ENCODE results near the gene ZNF778. TPM values are rescaled to one million over a fixed set of nuclear protein-coding genes. Genes with fewer than 3 reads are reported as not detected.
"Not testable (repeated sequence)": the region's sequence is repeated elsewhere in the genome, so short reads cannot be mapped to it uniquely, and the experiment has no call there.

Gene ZNF778
- total RNA-seq, 1 donor from 2014 or later: 8.7 TPM

DNA sequence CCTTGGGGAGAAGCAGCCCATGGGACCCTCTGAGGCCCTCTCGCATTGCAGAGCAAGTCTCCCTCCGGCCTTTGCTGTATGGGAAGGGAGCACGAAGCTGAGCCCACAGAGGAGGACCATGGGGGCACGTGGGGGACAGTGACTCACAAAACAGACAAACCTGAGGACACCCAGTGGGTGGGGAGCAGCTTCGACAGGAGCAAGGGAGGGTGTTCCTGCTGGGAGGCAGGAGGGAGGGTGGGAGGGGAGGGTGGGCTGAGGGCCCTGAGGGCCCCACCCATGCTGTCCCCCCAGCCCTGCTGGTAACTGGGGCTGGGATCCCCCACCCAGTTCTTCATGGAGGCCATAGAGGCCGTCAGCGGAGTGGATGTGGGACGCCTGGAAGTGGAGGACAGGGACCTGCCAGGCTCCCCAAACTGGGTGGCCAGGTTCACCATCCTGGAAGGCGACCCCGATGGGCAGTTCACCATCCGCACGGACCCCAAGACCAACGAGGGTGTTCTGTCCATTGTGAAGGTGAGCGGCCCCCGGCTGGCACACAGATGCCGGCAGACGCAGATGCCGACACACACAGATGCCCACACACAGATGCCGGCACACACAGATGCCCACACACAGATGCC lies 29.6 kb upstream of the ZNF778 start:
- TF ChIP-seq, protein P1, sequence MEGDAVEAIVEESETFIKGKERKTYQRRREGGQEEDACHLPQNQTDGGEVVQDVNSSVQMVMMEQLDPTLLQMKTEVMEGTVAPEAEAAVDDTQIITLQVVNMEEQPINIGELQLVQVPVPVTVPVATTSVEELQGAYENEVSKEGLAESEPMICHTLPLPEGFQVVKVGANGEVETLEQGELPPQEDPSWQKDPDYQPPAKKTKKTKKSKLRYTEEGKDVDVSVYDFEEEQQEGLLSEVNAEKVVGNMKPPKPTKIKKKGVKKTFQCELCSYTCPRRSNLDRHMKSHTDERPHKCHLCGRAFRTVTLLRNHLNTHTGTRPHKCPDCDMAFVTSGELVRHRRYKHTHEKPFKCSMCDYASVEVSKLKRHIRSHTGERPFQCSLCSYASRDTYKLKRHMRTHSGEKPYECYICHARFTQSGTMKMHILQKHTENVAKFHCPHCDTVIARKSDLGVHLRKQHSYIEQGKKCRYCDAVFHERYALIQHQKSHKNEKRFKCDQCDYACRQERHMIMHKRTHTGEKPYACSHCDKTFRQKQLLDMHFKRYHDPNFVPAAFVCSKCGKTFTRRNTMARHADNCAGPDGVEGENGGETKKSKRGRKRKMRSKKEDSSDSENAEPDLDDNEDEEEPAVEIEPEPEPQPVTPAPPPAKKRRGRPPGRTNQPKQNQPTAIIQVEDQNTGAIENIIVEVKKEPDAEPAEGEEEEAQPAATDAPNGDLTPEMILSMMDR (IDR thresholded peaks at IDR 0.05; ENCODE audit: borderline replicate concordance): no peak
- no peak overlapping the region for H3K27ac ChIP-seq (replicated peaks)
- H3K4me1 ChIP-seq: peaks cover 11% of the 10 kb centered on the region
- no peak for DNase-seq
- H3K4me3 ChIP-seq: no peak overlapping the region
- no peaks in the 10 kb centered on the region for H3K36me3 ChIP-seq
- intact Hi-C loops (cut with micrococcal nuclease): no loop called here
- H3K9me3 ChIP-seq (replicated peaks): no peaks in the 10 kb centered on the region
- H3K27me3 ChIP-seq (ENCODE audit: low read depth): peaks cover 23% of the 10 kb centered on the region

DNA sequence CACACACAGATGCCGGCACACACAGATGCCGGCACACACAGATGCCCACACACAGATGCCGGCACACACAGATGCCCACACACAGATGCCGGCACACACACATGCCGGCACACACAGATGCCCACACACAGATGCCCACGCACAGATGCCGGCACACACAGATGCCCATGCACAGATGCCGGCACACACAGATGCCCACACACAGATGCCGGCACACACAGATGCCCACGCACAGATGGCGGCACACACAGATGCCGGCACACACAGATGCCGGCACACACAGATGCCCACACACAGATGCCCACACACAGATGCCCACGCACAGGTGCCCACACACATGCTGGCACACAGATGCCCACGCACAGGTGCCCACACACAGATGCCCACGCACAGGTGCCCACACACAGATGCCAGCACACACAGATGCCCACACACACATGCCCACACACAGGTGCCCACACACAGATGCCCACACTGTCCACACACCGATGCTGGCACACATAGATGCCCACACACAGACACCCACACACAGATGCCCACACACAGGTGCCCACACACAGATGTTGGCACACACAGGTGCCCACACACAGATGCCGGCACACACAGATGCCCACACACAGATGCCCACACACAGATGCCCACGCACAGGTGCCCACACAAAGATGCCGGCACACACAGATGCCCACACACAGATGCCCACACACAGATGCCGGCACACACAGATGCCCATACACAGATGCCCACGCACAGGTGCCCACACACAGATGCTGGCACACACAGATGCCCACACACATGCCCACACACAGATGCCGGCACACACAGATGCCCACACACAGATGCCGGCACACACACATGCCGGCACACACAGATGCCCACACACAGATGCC lies 28.8 kb upstream of the ZNF778 start:
- H3K36me3 ChIP-seq; DNase-seq; H3K9me3 ChIP-seq (replicated peaks); H3K4me3 ChIP-seq; H3K27ac ChIP-seq (replicated peaks); intact Hi-C loops (cut with micrococcal nuclease): not testable (repeated sequence)
- H3K4me1 ChIP-seq: peaks cover 11% of the 10 kb centered on the region
- H3K27me3 ChIP-seq (ENCODE audit: low read depth): peaks cover 16% of the 10 kb centered on the region

DNA sequence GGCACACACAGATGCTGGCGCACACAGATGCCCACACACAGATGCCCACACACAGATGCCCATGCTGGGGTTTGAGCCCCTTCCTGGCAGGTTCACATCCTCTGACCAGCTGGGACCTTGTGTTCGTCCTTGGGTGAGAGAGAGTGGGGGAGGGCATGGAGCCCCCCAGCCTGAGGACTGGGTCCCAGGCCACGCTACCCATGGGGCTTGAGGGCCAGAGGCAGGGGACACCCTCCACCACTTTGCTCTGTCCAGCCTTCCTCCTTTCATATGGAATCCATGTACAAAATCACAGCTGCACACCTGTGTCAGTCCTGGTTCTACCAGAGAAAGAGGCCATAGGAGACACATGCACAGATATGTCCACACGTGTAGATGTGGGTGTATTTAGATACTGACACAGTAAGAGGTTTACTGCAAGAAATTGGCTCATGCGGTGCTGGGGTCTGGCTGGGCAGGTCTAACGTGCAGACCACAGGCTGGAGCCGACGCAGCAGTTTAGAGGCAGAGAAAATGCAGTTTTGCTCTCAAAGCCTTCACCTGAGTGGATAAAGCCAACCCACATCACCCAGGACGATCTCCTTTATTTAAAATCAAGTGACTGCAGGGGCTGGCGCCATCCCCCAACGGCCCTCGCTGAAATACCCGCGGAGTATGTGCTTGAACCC lies 28.0 kb upstream of the ZNF778 start:
- Histone ChIP-seq H3K9me3 (replicated peaks) (no peaks in the 10 kb centered on the region), H3K4me1 (peaks cover 11% of the 10 kb centered on the region), H3K27me3 (ENCODE audit: low read depth) (peaks cover 16% of the 10 kb centered on the region), H3K4me3 (no peak overlapping the region), H3K27ac (replicated peaks) (no peak overlapping the region), H3K36me3 (no peaks in the 10 kb centered on the region)
- DNase-seq: no peak
- TF ChIP-seq, protein P1 (IDR thresholded peaks at IDR 0.05; ENCODE audit: borderline replicate concordance): no peak
- intact Hi-C loops (cut with micrococcal nuclease): no loop called here

DNA sequence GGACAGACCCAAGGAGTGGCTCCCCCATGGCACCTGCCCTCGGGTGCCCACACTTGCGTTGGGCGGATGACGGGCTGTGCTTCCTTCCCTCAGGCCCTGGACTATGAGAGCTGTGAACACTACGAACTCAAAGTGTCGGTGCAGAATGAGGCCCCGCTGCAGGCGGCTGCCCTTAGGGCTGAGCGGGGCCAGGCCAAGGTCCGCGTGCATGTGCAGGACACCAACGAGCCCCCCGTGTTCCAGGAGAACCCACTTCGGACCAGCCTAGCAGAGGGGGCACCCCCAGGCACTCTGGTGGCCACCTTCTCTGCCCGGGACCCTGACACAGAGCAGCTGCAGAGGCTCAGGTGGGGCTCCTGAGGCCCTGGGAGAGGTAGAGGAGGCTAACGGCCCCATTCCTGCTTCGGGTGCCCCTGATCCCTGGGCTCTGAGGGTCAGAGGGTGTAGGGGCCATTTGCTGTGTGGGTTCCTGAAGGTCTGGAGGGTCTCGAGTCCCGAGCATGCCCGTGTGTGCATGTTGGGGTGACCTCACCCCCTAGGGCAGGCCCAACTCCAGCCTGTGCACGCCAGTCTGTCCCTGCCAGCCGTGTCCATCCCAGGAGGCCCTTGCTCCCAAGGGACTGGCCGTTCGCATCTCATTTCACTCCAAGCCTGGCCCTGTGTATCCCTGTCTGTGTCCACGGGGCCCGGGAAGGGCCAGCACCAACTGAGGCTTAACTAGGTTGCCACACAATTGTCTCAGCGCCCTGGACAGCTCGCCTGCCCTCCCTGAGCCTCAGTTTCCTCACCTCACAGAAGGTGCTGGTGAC lies 27.1 kb upstream of the ZNF778 start:
- Histone ChIP-seq H3K27ac (replicated peaks) (no peak overlapping the region), H3K9me3 (replicated peaks) (no peaks in the 10 kb centered on the region), H3K36me3 (no peaks in the 10 kb centered on the region), H3K4me3 (no peak overlapping the region), H3K27me3 (ENCODE audit: low read depth) (peaks cover 16% of the 10 kb centered on the region), H3K4me1 (peaks cover 11% of the 10 kb centered on the region)
- intact Hi-C loops (cut with micrococcal nuclease): no loop called here
- no peak for DNase-seq
- TF ChIP-seq, protein P1 (IDR thresholded peaks at IDR 0.05; ENCODE audit: borderline replicate concordance): no peak

DNA sequence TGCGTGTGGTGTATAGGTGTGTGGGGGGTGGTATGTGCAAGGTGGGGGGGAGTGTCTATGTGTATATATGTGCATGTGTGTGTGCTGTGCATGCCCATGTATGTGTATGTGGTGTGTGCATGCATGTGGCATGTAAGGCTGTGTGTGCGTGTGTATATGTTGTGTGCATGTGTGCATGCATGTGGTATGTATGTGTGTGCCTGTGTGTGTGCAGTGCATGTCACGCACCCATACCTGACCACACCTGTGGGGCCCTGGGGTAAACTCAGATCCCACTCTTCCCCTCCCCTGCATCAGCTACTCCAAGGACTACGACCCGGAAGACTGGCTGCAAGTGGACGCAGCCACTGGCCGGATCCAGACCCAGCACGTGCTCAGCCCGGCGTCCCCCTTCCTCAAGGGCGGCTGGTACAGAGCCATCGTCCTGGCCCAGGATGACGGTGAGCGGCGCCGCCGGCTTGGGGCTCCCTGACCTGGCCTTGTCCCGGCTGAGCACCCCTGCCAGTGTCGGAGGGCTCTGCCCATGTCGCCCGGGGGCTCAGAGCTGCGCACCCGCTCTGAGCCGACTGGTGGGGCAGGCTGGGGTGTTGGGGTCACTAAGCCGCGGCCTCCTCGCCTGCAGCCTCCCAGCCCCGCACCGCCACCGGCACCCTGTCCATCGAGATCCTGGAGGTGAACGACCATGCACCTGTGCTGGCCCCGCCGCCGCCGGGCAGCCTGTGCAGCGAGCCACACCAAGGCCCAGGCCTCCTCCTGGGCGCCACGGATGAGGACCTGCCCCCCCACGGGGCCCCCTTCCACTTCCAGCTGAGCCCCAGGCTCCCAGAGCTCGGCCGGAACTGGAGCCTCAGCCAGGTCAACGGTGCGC lies 26.2 kb upstream of the ZNF778 start:
- Histone ChIP-seq H3K27ac (replicated peaks) (no peak overlapping the region), H3K4me3 (peak overlapping the region; percentile 62), H3K36me3 (no peaks in the 10 kb centered on the region), H3K4me1 (peaks cover 11% of the 10 kb centered on the region), H3K9me3 (replicated peaks) (no peaks in the 10 kb centered on the region), H3K27me3 (ENCODE audit: low read depth) (peaks cover 16% of the 10 kb centered on the region)
- intact Hi-C loops (cut with micrococcal nuclease): no loop called here
- TF ChIP-seq, protein P1 (IDR thresholded peaks at IDR 0.05; ENCODE audit: borderline replicate concordance): no peak
- no peak for DNase-seq
